NCI-H1092 (cell line): ENCODE measurements around the gene COX20.

Experiments
- DNase-seq: peaks from one replicate; lab custom pipeline; 2025; lab: John Stamatoyannopoulos, UW

Gene COX20

DNA sequence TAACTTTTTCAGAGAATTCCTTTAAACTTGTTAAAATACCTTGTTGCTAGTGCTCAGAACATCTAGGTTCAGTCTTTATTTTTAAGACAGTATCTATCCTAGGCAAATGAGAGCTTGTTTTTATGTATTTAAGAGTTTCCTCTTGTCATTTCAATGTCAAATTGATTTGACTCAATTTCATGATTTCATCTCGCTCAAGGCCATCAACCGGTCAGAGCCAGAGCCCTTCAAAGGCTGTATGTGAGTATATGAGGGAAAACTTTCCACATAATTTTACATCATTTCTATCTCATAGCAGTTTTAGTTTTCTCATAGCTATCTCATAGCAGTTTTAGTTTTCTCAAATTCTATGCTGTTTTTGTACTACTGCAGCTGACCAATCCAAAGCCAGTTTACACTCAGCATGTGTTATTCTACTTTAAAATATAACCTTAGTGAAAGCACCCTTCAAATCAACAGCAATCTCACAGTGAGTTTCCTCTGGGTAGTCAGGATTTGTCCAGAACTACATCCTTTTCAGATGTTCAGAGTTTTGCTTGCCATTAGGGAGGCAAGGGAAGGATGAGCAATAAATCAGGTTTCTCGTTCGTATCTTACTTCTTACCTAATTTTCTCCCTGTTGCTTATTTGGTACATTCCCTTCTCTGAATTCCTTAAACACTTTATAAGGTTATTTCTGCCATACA is 16.2 kb downstream of the COX20 start:
- DNase-seq, result no peak

DNA sequence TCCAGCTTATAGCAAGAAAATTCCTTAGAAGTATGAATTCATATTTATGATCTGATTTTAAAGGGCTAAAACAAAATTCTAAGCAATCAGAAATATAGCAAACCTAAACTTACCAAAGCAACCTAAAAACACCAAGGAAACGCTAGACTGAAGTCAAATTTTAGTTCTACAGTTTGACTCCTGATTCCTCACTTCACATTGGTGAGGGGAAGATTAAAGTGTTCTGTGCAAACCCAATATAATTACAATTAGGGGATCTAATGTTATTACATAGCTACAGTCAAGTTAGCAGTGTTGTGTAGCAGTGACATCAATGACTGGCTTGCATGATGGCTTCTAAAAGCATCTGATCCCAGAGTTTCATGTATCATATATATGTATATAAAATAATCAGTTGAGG is 17.2 kb downstream of the COX20 start:
- DNase-seq, result no peak

DNA sequence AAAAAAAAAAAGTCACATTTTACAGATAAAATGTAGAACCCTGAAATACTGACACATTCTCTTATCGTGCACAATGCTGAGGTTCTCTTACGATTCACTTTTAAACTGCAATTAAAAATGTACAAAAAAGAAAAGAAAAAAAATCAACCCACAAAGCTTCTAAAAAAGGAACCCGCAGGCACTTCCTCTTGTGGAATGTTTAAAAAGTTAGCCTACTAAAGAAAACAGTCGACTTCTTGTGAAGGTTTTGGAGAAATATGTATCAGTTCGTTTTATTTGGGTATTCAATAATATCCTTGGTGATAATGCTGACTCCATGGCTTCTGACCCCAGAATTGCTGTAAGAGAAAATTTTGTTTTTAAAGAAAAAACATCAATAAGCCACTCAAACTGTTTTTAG is 18.7 kb downstream of the COX20 start:
- DNase-seq, result no peak

DNA sequence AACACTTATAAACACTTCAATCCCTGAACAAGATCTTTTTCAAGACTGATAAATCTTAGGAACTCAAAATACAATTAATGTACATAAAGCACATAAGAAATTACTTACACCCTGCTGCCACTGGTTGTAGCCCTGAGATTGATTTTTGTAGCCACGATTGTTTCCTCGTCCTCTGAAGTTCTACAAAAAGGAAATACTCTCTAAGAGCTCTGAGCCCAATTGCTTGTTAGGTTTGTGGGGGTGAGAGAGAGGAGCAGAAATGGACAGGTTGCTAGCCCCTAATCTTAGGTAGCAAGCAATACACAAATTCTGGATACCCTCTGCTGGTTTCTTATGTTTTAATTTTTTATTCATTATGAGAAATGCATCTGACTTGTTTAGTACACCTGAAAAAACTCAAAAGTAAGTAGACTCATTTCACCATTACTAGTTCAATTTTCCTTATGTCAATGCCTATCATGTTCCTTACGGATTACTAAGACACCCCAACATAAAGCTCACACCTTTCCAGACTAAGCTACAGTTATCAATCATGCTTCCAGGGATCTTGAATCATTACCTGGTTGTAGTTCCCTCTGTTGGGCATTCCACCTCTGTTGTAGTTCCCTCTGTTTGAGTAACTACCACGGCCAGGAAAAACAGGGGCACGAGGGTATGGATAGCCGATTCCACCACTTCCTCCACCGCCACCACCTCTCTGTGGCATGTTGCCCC is 19.6 kb downstream of the COX20 start:
- DNase-seq, result no peak

DNA sequence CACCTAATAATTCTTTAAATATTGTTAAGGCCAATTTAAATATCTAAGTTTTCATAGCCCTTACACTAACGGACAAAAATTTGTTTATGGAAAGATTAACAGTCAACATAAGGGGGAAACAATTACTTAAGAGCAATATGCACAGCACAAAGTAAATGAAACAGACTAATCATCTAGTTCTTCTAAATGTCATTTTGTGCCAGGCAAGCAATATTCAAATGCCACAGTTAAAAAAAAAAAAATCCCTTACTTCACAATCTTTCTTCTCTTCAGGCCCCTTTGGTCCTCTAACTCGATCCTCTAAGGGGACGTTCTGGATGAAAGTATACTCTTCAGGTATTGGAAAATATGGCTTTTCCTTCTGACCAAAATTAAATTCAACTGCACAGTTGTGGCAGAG is 22.3 kb downstream of the COX20 start:
- DNase-seq, result no peak

DNA sequence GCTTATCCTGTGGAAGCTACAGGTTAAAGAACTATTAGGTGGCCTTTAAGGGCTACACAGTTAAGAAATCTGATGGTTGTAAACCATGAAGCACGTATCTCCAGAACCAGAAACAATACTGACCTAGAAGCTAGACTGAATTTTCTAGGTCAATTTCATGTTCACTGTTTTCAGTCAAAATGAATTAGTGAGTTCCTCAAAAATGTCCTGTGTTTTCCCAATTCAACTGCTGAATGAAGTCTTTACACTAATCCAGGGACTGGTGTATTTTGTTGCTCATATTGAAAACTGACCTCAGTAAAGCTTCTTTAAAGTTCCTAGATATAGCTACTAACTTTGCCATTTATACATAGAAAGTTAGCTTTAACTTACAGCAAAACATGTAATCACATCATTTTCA is 22.9 kb downstream of the COX20 start:
- DNase-seq, result no peak

DNA sequence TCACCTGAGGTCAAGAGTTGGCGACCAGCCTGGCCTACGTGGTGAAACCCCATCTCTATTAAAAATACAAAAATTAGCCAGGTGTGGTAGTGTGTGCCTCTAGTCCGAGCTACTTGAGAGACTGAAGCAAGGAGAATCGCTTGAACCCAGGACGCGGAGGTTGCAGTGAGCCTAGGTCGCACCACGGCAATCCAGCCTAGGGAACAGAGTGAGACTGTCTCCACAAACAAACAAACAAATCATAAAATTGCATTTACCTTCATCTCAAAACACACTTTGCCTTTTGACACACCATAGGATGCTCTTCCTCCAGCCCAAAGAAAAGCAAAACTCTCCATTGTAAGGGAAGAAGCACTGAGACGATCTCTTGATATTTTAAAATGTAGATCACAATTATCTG is 24.6 kb downstream of the COX20 start:
- DNase-seq, result no peak

DNA sequence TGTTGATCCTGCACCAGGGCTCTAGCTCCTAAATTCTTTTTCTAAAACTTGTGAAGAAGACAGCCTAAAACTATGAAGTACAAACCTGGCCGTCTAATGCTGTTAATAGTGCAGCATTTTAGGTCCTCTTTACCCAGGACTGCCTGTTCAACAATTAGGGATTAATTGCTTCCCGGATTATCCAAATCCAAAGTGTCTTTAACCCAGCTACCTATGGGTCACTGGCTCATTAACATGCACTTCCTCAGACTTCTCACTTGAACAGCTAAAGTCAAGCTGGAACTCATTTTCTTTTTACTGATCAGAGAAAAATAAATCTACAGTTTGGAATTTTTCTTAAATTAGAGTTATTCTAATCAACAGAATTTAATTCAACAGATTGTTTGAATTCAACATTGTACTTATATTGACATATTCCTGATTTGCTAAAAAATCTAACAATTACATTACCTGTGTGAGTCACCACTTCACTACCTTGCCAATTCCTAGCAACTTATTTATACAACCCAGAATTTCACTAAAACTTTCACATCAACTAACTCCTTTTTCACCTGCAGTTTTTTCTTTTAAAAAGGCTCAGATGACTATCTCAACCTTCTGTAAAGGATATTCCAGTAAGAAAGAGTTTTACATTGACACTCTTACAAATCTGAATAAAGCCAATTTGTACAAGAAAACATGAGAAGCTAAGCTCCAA is 25.6 kb downstream of the COX20 start:
- DNase-seq, result no peak

DNA sequence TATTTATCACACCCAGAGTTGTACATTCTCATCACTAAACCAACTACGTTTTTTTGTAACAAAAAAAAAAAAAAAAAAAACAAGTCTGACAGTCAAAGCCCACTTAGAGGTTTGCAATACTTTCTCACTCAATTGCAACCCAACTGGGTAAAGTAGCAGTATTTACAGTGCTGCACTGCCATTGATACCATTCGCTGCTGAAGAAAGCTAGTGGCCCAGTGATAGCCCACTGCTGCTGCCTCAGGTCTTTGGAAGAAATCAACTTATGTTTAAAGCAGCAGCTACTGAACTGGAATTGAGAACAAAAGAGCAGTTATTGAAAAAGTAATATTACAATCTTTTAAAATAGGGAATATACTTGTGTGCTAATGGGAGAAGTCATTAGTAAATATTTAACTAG is 26.2 kb downstream of the COX20 start:
- no peak for DNase-seq

DNA sequence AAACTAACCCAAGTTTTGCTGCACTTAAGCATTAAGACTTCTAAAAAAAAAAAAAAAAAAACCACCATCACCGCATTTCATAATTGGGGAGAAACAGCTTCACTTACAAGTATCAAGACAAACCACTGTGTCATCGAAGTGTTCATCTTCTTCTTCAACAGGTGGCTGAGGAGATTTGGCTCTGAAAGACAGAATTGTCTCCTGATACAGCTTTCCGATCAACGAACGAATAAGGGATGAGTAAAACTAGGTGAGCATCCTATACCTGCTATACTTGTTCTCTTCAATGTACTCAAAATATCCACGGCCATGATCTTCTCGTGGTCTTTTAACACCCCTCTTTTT is 26.9 kb downstream of the COX20 start:
- DNase-seq, result no peak

DNA sequence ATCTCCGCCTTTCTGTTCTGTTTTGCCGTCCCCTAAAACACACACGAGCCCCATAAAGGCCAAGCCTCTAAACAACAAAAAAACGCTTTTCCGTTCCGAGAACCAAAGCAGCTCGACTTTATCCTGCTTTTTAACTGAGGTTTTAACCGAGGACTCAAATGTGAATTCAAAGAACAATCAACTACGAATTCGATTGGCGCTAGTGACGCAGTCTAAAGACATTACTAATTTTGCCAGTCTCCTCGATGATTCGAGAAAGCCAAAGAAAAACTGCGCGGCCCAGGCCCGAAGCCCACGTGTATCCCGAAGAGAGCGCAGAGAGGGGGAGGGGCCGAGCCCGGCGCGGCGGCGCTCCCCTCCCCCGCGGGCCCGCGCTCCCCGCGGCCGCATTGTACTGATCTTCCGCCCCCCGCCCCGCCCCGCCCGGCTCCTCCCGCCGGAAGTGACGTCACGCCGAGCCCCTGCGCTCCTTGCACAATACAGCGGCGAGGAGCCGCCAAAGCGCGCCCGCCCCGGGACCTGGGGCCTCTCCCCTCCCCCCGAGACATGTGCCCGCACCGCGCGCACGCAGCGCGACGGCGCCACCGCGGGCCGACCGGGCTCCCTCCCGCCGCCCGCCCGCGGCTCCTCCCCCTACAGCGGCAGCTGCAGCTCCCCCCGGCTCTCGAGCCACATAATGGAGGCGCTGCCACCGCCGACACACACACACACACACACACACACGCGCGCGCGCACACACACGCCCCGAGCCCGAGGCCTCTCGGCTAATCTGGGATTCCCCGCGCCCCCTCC is 27.4 kb downstream of the COX20 start:
- DNase-seq, result peak; percentile 96

DNA sequence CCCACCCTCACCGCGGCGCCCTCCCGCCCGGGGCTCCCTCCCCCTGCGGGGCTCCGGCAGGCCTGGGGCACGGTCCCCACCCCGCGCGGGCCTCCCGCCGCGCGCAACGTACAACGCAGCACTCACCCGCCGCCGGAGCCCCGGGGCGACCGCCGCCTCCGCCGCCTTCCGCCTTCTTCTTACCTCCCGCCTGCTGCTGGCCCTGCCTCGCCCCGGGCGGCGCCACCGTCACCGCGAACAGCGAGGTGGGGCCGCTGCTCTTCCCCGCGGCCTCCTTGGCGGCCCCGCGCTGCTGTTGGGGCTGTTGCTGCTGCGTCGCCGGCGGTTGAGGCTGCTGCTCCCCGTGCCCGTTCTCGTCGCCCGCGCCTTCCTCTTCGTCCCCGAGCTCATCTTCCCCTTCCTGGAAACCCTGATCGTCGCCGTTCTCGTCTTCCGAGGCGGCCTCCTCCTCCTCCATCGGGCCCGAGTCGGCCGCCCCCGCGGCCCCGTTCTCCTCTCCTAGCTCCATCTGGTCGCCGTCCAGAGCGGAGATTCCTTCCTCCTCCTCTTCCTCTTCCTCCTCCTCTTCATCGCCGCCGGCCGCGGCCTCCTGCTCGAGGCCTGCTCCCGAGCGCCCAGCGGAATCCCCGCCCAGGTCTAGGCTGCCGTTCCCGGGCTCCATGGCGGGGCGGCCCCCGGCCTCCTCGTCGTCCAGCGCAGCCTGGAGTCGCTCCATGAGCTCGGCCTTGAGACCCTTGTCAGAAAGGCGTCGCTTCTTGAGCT is 28.2 kb downstream of the COX20 start:
- peak; percentile 25 for DNase-seq

DNA sequence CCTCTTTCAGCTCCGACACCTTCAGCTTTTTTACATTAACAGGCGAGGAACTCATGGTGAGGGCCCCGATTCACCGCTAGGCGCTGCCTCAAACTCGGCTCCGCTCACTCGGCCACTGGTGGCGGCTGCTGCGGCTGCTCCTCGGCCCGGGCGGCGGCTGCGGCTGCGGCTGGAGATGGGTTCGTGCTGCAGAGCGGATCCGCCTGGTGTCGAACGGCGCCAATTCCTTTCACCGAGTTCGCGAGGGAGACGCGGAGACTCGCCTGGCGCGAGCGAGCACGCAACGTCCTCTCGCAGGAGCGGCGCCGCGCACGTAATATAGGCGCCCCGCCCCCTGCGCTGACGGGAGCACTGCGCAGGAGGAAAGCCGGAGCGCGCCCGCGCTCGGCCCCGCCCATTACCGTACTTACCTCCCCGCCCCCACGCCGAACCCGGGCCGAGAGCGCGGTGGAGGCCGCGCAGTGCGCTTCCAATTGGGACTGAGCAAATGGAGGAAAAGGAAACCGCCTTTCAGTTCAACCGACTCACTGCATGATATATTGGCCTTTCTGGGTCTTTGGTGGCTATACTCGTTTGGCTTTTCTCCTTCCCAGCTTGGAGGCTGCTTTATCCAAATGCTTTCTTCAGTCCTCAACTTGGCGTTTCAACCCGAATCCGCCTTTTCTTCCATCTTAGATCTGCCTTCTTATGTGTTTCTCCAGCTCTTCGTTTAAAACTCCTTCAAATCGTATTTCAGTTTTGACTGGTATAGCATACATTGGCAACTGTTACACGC is 29.0 kb downstream of the COX20 start, which contains the start of gene HNRNPU:
HNRNPU (minus strand) TSS at position 291 of the 775 bp plus-strand sequence; CDS start at position 55, 236 bp downstream.
- peak; percentile 98 for DNase-seq

DNA sequence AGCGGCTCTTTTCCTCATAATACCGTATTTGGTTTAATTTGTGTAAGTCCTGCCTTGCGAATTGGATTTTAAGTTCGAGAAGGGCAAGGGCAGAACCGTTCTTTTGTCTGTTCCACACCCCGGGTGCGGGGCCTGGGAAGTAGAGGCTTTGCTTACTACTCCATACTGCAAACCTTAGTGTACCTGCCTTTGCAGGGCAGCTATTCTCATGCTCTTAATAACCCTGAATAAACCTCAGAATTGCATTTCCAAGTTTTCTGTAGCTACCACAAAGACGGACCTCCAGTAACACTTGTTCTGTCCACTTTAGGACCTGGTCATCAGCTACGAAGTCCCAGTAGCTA is 29.5 kb downstream of the COX20 start:
- DNase-seq, result peak; percentile 57

DNA sequence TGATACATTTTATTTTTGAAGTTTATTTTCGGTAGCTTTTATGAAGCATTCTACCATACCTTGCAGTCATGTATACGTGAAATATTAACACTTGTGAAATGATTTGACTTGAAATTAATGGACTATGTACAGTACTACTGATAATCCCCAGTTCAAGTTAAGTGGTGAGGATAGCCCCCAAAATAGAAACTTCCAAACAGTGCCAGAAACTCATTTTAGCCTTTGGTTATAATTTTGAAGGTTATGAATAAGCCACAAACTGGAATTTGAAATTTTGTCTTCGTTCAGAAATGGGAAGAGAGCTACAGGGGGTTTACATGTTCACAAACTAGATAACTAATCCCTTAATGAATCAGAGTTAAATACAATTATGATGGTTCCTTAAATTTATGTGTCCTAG is 30.4 kb downstream of the COX20 start:
- no peak for DNase-seq

DNA sequence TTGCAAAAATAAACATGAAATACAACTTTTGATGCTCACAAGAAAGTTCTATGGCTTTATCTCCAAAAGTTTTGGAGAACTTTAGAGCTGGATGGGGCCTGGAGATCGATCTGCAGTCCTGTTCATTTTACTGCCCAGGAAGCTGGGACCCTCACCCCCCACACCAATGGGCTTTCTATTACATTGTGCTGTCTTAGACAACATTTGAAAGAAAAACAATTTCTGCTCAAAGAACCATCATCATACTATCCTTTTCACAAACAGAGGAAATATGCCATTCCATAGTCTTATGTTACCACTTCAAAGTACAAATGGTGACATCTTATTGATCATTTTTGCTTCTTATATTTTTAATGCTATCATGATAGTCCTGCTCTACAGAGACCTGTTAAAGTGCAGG is 30.9 kb downstream of the COX20 start:
- no peak for DNase-seq

DNA sequence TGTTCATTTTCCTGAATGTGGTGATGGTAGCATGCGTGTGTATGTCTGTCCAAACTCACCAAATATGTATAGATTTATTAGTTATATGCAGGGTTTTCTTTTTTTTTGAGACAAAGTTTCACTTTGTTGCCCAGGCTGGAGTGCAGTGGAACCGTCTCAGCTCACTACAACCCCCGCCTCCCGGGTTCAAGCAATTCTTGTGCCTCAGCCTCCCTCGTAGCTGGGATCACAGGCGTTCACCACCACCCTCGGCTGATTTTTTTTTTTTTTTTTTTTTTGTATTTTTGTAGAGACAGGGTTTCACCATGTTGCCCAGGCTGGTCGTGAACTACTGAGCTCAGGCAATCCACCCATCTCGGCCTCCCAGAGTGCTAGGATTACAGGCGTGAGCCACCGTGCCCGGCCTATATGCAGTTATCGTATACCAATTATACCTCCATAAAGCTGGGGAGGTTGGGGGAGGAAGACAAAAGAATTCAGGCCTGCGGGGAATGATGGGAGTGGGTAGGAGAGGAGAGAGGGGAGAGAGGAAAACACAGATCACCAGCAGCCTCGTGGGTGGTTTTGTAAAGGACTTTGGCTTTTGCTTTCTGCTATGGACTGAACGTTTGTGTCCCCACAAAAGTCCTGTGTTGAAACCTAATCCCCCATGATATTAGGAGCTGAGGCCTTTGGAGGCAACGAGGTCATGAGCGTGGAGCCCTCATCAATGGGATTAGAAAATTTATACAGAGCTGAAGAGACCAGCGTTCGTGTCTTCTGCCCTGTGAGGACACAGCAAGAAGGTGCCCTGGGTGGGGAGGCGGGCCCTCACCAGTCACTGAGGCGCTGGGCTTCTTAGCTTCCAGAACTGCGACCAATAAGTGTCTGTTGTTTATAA is 33.3 kb downstream of the COX20 start:
- no peak for DNase-seq

DNA sequence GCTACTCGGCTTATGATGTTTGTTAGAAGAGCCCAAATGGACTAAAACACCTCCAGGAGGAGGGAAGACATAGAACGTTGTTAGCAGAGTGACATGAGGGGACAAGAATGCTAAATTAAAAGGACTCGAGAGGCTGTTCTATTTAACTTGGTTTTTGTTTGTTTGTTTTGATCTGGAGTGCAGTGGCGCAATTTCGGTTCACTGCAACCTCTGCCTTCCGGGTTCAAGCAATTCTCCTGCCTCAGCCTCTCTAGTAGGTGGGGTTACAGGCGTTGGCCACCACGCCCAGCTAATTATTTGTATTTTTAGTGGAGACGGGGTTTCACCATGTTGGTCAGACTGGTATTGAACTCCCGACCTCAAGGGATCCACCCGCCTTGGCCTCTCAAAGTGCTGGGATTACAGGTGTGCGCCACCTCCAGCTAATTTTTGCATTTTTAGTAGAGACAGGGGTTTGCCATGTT is 33.9 kb downstream of the COX20 start:
- no peak for DNase-seq

DNA sequence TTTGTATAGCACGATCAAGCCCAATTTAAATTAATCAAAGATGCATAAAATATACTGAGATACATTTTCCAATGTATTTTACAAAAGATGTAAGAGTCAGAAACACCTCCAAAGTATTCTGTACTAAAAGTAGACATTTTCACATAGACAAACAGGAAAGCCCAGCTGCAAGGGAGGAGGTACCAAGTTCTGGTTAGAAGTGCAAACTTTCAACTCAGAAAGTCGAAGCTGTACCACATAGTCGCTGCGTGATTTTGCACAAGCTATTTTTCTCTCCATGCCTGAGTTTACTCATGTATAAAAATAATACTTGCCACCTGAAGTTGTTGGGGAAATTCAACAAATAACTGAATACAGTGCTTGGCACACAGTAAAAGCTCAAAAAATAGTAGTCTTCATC is 34.5 kb downstream of the COX20 start:
- DNase-seq, result no peak
